Stimulated activated CD4-positive, alpha-beta T cell treated with anti-CD3 and anti-CD28 coated beads, Interleukin-2, amount 100 ng/mL, for 48 hours (primary cell): Measurements from ENCODE around the gene IL17A.
"Not testable (repeated sequence)": the region's sequence is repeated elsewhere in the genome, so short reads cannot be mapped to it uniquely, and the experiment has no call there.

Experiments used
- DNase-seq, 2 donors: peaks; one replicate each; pipeline ENCODE4 v3.0.0-alpha.2; 2020

IL17A gene

GRCh38 chr6:52164319-52165094, 21.7 kb upstream of the IL17A start:
- DNase-seq = no peak

GRCh38 chr6:52167267-52167666, 18.9 kb upstream of the IL17A start:
- no peak for DNase-seq

GRCh38 chr6:52168351-52168750, 17.8 kb upstream of the IL17A start:
- not testable (repeated sequence) for DNase-seq

GRCh38 chr6:52174118-52174517, 12.1 kb upstream of the IL17A start:
- DNase-seq = no peak

GRCh38 chr6:52176550-52176949, 9.6 kb upstream of the IL17A start:
- no peak for DNase-seq

- DNase-seq = no peak
Observed at GRCh38 chr6:52177961-52178360, 8.2 kb upstream of the IL17A start.

- no peak for DNase-seq
Observed at GRCh38 chr6:52180787-52181558, 5.2 kb upstream of the IL17A start.

- DNase-seq = no peak
Observed at GRCh38 chr6:52183131-52183713, 3.0 kb upstream of the IL17A start.

GRCh38 chr6:52186480-52186879, 305 bp downstream of the IL17A start:
- no peak for DNase-seq

- no peak for DNase-seq
Observed at GRCh38 chr6:52187098-52187497, 923 bp downstream of the IL17A start.

GRCh38 chr6:52189974-52190373, 3.8 kb downstream of the IL17A start:
- DNase-seq = no peak

GRCh38 chr6:52190409-52190808, 4.2 kb downstream of the IL17A start:
- DNase-seq = no peak

- DNase-seq = no peak
Observed at GRCh38 chr6:52191824-52192223, 5.6 kb downstream of the IL17A start.

- no peak for DNase-seq
Observed at GRCh38 chr6:52195886-52196285, 9.7 kb downstream of the IL17A start.

- DNase-seq = not testable (repeated sequence)
Observed at GRCh38 chr6:52200088-52200487, 13.9 kb downstream of the IL17A start.

- no peak for DNase-seq
Observed at GRCh38 chr6:52201046-52201445, 14.9 kb downstream of the IL17A start.

- DNase-seq = no peak
Observed at GRCh38 chr6:52201493-52201892, 15.3 kb downstream of the IL17A start.

GRCh38 chr6:52207066-52207465, 20.9 kb downstream of the IL17A start:
- no peak for DNase-seq

GRCh38 chr6:52208612-52209011, 22.4 kb downstream of the IL17A start:
- no peak for DNase-seq

GRCh38 chr6:52209770-52210169, 23.6 kb downstream of the IL17A start:
- no peak for DNase-seq

GRCh38 chr6:52210227-52210626, 24.1 kb downstream of the IL17A start:
- DNase-seq = no peak

- DNase-seq = no peak
Observed at GRCh38 chr6:52213127-52213526, 27.0 kb downstream of the IL17A start.

GRCh38 chr6:52215787-52216186, 29.6 kb downstream of the IL17A start:
- no peak for DNase-seq
